GM23248 (cell line): ENCODE results near the gene HCCS.

ENCODE experiments used
- EZH2 ChIP-seq: fragments of 200-600 bp; sonication (generic); IDR thresholded peaks from 2 replicates; pipeline ENCODE4 v1.6.1; 2018; ENCODE audit warnings: antibody characterized with exemption, mild to moderate bottlenecking; ENCODE audit not compliant: insufficient read depth, poor library complexity, severe bottlenecking
- EZH2phosphoT487 ChIP-seq: fragments of 200-600 bp; sonication (generic); IDR thresholded peaks from 2 replicates; pipeline ENCODE4 v1.6.1; 2018; ENCODE audit warnings: antibody characterized with exemption, moderate library complexity, mild to moderate bottlenecking, low read depth; ENCODE audit not compliant: insufficient read depth

- TF ChIP-seq EZH2, result no peak
- TF ChIP-seq EZH2phosphoT487, result no peak
Observed at GRCh38 chrX:11135564-11136185, 24.5 kb downstream of the HCCS start.
